Renal cortex interstitium (tissue), 11 donors: ENCODE measurements around the gene PPIH. TPM values are rescaled to one million over a fixed set of nuclear protein-coding genes. Genes with fewer than 3 reads are reported as not detected.
A peak's percentile ranks its signal among the peaks of the same experiment; 100 is the strongest.
"Not testable (repeated sequence)": the region's sequence is repeated elsewhere in the genome, so short reads cannot be mapped to it uniquely, and the experiment has no call there.

Experiments
- DNase-seq, 11 donors: peaks; one replicate each; pipeline ENCODE4 v3.0.0-alpha.2; 2013; ENCODE audit warnings: low read depth in 9 of 11, low spot score in 4 of 11; ENCODE audit errors: extremely low read depth in 1 of 11
- polyA plus RNA-seq, 3 donors: library from polyadenylated mRNA; unstranded; fragments of 120-200 nt; gene quantifications; one replicate each; pipeline ENCODE4 v1.2.1, GENCODE V29; 2013; ENCODE audit not compliant: insufficient read length in 3 of 3

Gene PPIH
- polyA plus RNA-seq, 3 donors, result 50.1 to 58.6 (median 54.9) TPM

DNA sequence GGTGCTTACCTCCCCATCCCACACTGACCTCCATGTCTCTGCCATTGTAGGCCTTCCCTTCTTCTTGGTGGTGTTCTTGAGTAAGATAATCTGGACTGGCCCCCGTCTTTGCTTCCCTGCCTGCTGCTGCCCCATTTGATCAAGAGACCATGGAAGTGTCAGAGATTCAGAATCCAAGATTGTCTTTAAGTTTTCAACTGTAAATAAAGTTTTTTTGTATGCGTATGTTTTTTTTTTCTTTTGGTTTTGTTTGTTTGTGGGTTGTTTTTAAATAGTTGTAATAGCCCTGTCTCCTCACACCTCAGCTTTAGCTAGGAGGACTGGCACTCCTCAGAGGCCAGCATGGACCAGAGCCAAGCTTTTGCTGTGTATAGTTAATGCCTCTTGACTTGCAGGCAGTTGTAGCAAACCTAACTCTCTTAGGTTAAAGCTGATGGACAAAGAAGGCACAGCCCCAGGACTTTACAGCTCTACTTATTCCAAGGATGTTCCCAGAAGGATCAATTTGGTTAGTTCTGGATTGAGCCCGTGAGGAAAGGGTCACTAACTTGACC, 18.4 kb downstream of the PPIH start:
- no peak for DNase-seq

DNA sequence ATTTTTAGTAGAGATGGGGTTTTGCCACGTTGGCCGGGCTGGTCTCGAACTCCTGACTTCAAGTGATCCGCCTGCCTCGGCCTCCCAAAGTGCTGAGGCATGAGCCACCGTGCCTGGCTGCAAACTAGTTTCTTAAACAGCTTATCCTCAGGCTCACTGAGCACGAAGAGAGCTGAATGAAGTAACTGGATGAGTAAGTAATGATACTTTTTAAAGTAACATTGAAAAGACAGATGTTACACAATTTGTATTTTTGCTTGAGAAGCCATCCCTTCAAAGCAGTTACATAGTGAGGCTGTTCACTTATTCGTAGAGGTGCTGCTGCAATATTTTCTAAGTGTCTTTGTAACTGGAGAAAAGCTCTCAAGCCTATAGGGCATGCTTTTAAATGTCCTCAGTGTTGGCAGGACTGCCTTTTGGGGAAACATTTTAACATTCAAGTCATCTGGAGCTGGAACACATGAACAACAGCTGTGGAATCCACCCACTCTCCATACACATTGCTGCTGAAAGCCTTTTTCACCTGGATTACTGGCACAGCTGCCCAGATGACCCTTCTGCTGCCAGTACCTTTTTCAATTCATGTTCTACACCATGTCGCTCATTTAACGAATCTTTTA, 21.3 kb downstream of the PPIH start:
- no peak for DNase-seq

GRCh38 chr1:42680055-42680454, 21.8 kb downstream of the PPIH start:
- no peak for DNase-seq

- DNase-seq, result no peak
Observed at GRCh38 chr1:42680921-42681683, 22.9 kb downstream of the PPIH start.

DNA sequence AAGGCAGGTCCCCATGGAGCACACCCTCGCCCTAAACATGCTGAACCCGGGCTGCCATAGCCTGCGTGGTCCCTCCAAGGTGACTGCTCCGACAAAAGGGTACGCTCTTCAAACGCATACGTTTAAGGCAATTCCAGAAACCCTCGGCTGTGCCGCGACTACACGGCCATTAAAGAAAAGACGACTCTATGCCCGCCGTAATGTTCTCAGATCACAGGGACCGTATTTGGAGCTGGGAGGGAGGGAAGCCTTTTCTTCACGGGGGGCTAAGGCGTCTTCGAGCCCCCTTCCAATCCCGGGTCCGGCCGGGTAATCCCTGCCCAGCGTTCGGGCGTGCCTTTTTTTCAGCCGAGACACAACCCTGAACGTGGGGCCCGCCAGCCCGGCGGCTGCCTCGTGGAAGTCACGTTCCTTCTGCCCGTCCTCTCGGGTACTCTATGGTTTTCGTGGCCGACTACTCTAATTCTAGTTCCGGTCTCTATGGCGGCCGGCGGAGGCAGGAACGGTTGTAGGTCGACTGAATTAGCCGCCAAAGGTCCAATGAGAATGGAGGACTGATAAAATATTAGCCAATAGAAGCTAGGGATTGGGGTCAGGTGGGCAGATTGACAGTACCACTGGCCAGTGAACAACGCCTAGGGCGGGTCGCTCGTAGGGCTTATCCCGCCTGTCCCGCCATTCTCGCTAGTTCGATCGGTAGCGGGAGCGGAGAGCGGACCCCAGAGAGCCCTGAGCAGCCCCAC, 23.7 kb downstream of the PPIH start, which contains the start of gene YBX1:
TSS of gene YBX1 (plus strand) at position 678 of the 743 bp plus-strand sequence. CDS start 148 bp downstream, outside the sequence.
- peak; percentile 96 to 99 (median 98) for DNase-seq

DNA sequence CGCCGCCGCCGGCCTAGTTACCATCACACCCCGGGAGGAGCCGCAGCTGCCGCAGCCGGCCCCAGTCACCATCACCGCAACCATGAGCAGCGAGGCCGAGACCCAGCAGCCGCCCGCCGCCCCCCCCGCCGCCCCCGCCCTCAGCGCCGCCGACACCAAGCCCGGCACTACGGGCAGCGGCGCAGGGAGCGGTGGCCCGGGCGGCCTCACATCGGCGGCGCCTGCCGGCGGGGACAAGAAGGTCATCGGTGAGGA, 24.2 kb downstream of the PPIH start:
- DNase-seq, result not testable (repeated sequence)

GRCh38 chr1:42682739-42683531, 24.7 kb downstream of the PPIH start:
- DNase-seq, result peak in 2 of 11 donors; percentile 37 to 46

GRCh38 chr1:42684139-42684538, 25.9 kb downstream of the PPIH start:
- DNase-seq, result no peak

DNA sequence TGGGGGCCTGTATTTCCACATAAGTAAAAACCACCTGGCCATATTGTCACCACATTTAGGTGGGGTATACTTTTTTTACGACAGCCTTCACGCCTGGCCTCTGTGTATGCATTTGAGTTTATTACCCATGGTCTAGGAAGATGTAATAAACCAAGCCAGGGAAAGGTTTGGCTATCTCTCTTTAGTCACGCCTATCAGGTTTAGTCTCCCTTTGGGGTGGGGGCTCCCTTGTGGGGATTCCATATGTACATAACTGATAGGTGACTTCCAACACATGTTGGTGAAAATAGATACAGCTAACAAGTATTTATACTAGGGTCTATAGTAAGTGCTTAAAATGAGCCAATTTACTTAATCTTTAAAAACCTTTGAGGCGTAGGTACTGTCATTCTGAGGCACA, 28.2 kb downstream of the PPIH start:
- DNase-seq, result no peak

- no peak for DNase-seq
Observed at GRCh38 chr1:42689912-42690311, 31.7 kb downstream of the PPIH start.

- DNase-seq, result no peak
Observed at GRCh38 chr1:42690477-42691156, 32.4 kb downstream of the PPIH start.

GRCh38 chr1:42691157-42691498, 32.9 kb downstream of the PPIH start:
- no peak for DNase-seq

DNA sequence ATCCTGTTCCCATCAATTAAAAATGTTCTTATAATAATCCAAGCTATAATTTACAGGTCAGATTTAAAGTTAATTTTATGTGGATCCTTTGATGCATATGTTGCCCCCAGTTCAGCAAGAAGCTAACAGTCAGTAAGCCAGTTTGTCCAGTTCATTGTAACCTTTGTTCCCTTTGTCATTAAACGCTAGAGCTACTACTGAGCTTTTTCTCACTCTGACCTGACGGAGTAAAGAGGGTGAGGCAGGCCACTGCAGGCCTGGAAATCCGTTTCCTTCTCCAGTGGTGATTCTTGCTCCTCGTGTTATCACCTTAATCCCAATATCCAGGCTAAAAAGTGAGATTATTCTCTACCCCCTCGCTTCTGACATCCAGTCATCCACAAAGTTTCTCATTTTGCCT, 34.2 kb downstream of the PPIH start:
- DNase-seq, result no peak

GRCh38 chr1:42692911-42693310, 34.7 kb downstream of the PPIH start:
- DNase-seq, result no peak

GRCh38 chr1:42698081-42698813, 40.0 kb downstream of the PPIH start:
- DNase-seq, result no peak

- DNase-seq, result no peak
Observed at GRCh38 chr1:42700006-42700405, 41.8 kb downstream of the PPIH start.

DNA sequence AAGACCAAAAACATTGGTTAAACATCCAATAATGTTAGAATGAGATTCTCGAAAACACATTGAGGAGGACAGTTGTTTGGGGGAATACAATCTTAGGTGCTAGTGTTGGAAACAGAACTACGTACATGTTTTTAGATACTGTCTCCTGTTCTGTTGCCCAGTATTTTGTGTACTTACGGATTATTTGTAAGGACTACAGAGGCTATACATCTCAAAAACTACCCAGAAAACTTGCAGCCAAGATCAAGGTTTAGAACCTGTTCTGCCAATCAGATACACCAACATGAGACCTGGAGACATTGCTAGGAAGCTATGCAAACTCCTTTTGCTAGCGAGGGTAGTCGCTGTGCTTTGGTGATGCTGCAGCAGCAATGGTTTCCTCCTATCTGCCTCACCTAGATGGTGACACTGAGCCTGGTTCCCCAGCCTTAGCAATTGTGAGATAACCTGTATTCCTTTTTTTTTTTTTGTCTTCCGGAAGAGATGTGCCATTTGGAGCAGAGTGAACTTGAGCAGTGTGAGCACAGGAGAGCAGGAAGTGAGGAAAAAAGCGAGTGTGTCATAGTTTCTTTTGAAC, 45.8 kb downstream of the PPIH start:
- no peak for DNase-seq

DNA sequence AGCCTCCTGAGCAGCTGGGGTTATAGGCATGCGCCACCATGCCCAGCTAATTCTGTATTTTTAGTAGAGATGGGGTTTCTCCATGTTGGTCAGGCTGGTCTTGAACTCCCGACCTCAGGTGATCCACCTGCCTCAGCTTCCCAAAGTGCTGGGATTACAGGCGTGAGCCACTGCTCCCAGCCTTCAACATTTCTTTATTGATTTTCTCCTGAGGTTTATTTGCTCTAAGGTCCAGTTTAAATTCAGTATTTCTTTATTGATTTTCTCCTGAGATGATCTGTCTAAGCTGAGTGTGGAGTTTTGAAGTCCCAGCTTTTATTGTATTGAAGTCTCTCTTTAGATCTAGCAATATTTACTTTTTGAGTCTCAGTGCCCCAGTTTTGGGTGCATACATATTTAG, 54.6 kb downstream of the PPIH start:
- not testable (repeated sequence) for DNase-seq
